Kidney capillary endothelial cell (primary cell): ENCODE results near the gene AP1AR.

Experiments
- DNase-seq: peaks from one replicate; pipeline ENCODE4 v3.0.0-alpha.2; 2018; ENCODE audit warnings: low spot score

Gene AP1AR

GRCh38 chr4:112222219-112222955 is 9.2 kb upstream of the AP1AR start:
- no peak for DNase-seq

- DNase-seq: no peak
These were observed 6.4 kb upstream of the AP1AR start for GRCh38 chr4:112225157-112225556.

- peak; percentile 98 for DNase-seq
These were observed 458 bp upstream of the AP1AR start for GRCh38 chr4:112230879-112231778.

GRCh38 chr4:112234952-112235609 is 3.5 kb downstream of the AP1AR start:
- DNase-seq: peak; percentile 78

- DNase-seq: no peak
These were observed 4.5 kb downstream of the AP1AR start for GRCh38 chr4:112236040-112236439.

GRCh38 chr4:112238833-112239232 is 7.2 kb downstream of the AP1AR start:
- DNase-seq: no peak

GRCh38 chr4:112245383-112245782 is 13.8 kb downstream of the AP1AR start:
- no peak for DNase-seq

GRCh38 chr4:112247021-112247420 is 15.4 kb downstream of the AP1AR start:
- no peak for DNase-seq

GRCh38 chr4:112251019-112251643 is 19.5 kb downstream of the AP1AR start:
- DNase-seq: no peak

GRCh38 chr4:112252234-112252633 is 20.6 kb downstream of the AP1AR start:
- no peak for DNase-seq

- DNase-seq: no peak
These were observed 21.9 kb downstream of the AP1AR start for GRCh38 chr4:112253382-112254000.

GRCh38 chr4:112257098-112257497 is 25.5 kb downstream of the AP1AR start:
- no peak for DNase-seq

- DNase-seq: peak; percentile 24
These were observed 35.2 kb downstream of the AP1AR start for GRCh38 chr4:112266823-112267222.

GRCh38 chr4:112270051-112270450 is 38.5 kb downstream of the AP1AR start:
- DNase-seq: no peak

GRCh38 chr4:112270640-112271421 is 39.2 kb downstream of the AP1AR start:
- peak; percentile 17 for DNase-seq

GRCh38 chr4:112272292-112272691 is 40.7 kb downstream of the AP1AR start:
- no peak for DNase-seq

- DNase-seq: no peak
These were observed 43.4 kb downstream of the AP1AR start for GRCh38 chr4:112274959-112275358.

GRCh38 chr4:112276113-112276512 is 44.5 kb downstream of the AP1AR start:
- DNase-seq: no peak

GRCh38 chr4:112277220-112277619 is 45.6 kb downstream of the AP1AR start:
- no peak for DNase-seq

- no peak for DNase-seq
These were observed 46.3 kb downstream of the AP1AR start for GRCh38 chr4:112277705-112278448.
